Left ventricle myocardium inferior (tissue), 1 donor: Measurements from ENCODE around the gene GNAQ. TPM values are rescaled to one million over a fixed set of nuclear protein-coding genes. Genes with fewer than 3 reads are reported as not detected.
A peak's percentile ranks its signal among the peaks of the same experiment; 100 is the strongest.

Source experiments
- DNase-seq: peaks from one replicate; pipeline ENCODE4 v3.0.0-alpha.2; 2020
- H3K27ac ChIP-seq: fragments of 200-600 bp; replicated peaks from 2 replicates; pipeline ENCODE4 v1.8.0; 2021
- H3K27me3 ChIP-seq: fragments of 200-600 bp; 2 replicates; pipeline ENCODE4 v1.8.0; 2021; ENCODE audit warnings: low read depth
- H3K36me3 ChIP-seq: fragments of 200-600 bp; 2 replicates; pipeline ENCODE4 v1.8.0; 2021
- H3K4me1 ChIP-seq: fragments of 200-600 bp; 2 replicates; pipeline ENCODE4 v1.8.0; 2021
- H3K4me3 ChIP-seq: fragments of 200-600 bp; 2 replicates; pipeline ENCODE4 v1.8.0; 2021; ENCODE audit warnings: mild to moderate bottlenecking, moderate library complexity
- H3K9me3 ChIP-seq: fragments of 200-600 bp; replicated peaks from 2 replicates; pipeline ENCODE4 v1.8.0; 2021
- CTCF ChIP-seq: fragments of 200-600 bp; IDR thresholded peaks from 2 replicates; pipeline ENCODE4 v1.8.0; 2021; ENCODE audit warnings: antibody characterized with exemption, mild to moderate bottlenecking, borderline replicate concordance
- intact Hi-C: fragments of 100-400 bp; cut with micrococcal nuclease; formaldehyde crosslinking; loops from one replicate; pipeline ENCODE4 v1.11.0; 2022
- total RNA-seq: library from RNA; stranded (reverse); fragmentation: NEBNext Ultra II Directional; extraction: Animal tissue kit (Norgen Biotek cat#: 25700); gene quantifications from one replicate; pipeline ENCODE4 v1.2.1, GENCODE V29; 2021
- donor health status: DM: no; HTN: yes; CAD: no; lungs with severe emphysema.

The GNAQ gene
- total RNA-seq, 1 donor from 2014 or later: 15.2 TPM

DNA sequence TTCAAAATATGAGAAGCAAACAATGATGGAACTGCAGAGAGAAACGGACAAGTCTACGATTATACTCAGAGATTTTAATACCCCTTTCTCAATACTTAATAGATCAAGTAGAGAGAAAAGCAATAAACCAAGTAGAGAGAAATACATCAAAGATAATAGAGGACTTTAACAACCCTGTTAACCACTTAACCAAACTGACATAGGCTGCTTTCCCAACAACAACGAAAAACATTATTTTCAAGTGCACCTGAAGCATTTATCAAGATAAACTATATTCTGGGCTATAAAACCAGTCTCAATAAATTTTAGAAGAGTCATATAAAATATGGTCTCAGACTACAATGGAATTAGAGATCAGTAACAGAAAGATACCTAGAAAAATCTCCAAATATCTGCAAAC lies 67.4 kb downstream of the GNAQ start:
- Histone ChIP-seq H3K4me1 (peaks cover 29% of the 10 kb centered on the region), H3K4me3 (no peak overlapping the region), H3K27ac (no peak overlapping the region), H3K36me3 (no peaks in the 10 kb centered on the region), H3K27me3 (no peaks in the 10 kb centered on the region), H3K9me3 (peaks cover 6% of the 10 kb centered on the region)
- intact Hi-C loops: no loop called here
- no peak for DNase-seq
- no peak for TF ChIP-seq CTCF

DNA sequence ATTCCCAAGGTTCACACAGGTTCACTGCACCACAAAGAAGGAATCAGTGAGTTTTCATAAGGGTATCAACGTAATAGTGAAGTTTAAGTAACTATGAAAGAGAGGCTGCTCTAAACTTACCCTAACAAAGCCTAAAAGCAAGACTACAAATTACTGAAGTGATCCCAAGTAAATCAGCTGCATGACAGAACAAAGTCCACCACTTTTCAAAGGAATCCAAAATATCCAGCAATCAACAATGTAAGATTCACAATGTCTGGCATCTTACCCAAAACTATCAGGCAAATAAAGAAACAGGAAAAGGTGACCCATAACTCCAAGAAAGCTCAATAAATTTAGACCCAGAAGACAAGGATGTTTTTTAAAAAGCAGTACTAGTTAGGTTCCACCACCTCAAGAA lies 70.1 kb downstream of the GNAQ start:
- Histone ChIP-seq H3K9me3 (peaks cover 6% of the 10 kb centered on the region), H3K36me3 (no peaks in the 10 kb centered on the region), H3K4me1 (peaks cover 46% of the 10 kb centered on the region), H3K27me3 (no peaks in the 10 kb centered on the region), H3K4me3 (no peak overlapping the region), H3K27ac (peak overlapping the region; percentile 65)
- TF ChIP-seq CTCF: no peak
- intact Hi-C loops: no loop called here
- no peak for DNase-seq

DNA sequence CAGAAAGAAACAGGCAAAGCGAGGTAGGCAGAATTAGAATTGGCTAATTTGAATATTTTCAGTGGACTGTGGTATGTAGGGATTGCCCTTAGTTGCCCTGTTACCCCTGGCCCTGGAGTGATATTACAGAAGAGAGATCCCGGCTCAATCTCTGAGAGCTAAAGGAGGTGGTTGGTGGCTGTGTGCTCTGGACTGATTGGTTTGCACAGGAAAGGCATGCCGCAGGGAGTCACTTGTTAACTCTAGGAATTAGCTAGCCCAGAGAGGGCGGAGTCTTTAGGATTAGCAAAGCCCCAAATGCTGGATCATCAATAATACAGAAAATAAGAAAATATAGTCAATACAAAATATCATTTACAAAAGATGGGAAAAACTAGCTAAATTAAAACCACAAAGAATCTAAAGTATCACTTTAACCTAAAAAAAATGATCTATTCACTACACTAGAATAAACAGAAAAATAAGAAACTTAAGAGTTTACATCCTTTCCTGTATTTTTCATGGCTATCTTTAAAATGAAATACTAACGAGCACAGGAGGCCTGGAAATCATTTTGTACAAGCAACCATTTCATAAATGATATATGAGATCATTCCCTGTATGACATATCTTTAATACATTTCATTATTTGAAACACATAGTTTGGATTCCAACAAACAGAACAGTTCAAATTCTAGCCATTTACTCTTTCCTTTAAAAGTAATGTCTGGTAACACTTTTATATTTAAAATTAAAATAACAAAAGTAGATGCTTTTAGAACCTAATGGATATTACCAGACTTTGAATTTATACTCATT lies 71.1 kb downstream of the GNAQ start:
- intact Hi-C loops: no loop called here
- no peak overlapping the region for H3K4me3 ChIP-seq
- H3K27ac ChIP-seq: peak overlapping the region; percentile 65
- peaks cover 53% of the 10 kb centered on the region for H3K4me1 ChIP-seq
- DNase-seq: no peak
- no peaks in the 10 kb centered on the region for H3K27me3 ChIP-seq
- H3K36me3 ChIP-seq: no peaks in the 10 kb centered on the region
- peaks cover 6% of the 10 kb centered on the region for H3K9me3 ChIP-seq
- TF ChIP-seq CTCF: no peak

- Histone ChIP-seq H3K9me3 (peaks cover 6% of the 10 kb centered on the region), H3K4me1 (peaks cover 53% of the 10 kb centered on the region), H3K27ac (peak overlapping the region; percentile 65), H3K4me3 (no peak overlapping the region), H3K36me3 (no peaks in the 10 kb centered on the region), H3K27me3 (no peaks in the 10 kb centered on the region)
- intact Hi-C loops: no loop called here
- TF ChIP-seq CTCF: no peak
- DNase-seq: no peak
These were observed 71.8 kb downstream of the GNAQ start for GRCh38 chr9:77959803-77960202.

- H3K27ac ChIP-seq: no peak overlapping the region
- no peak overlapping the region for H3K4me3 ChIP-seq
- intact Hi-C loops: no loop called here
- peaks cover 73% of the 10 kb centered on the region for H3K4me1 ChIP-seq
- H3K36me3 ChIP-seq: no peaks in the 10 kb centered on the region
- DNase-seq: no peak
- no peak for TF ChIP-seq CTCF
- H3K9me3 ChIP-seq: no peaks in the 10 kb centered on the region
- no peaks in the 10 kb centered on the region for H3K27me3 ChIP-seq
These were observed 74.0 kb downstream of the GNAQ start for GRCh38 chr9:77957652-77958051.
